ENCODE measurements around the gene CYTH1. TPM values are rescaled to one million over a fixed set of nuclear protein-coding genes. Genes with fewer than 3 reads are reported as not detected.
A peak's percentile ranks its signal among the peaks of the same experiment; 100 is the strongest.

CYTH1 gene
- polyA plus RNA-seq, 2 of the 4 experiments (the other 2 are of a cell fraction): 38.5 to 46.2 TPM

DNA sequence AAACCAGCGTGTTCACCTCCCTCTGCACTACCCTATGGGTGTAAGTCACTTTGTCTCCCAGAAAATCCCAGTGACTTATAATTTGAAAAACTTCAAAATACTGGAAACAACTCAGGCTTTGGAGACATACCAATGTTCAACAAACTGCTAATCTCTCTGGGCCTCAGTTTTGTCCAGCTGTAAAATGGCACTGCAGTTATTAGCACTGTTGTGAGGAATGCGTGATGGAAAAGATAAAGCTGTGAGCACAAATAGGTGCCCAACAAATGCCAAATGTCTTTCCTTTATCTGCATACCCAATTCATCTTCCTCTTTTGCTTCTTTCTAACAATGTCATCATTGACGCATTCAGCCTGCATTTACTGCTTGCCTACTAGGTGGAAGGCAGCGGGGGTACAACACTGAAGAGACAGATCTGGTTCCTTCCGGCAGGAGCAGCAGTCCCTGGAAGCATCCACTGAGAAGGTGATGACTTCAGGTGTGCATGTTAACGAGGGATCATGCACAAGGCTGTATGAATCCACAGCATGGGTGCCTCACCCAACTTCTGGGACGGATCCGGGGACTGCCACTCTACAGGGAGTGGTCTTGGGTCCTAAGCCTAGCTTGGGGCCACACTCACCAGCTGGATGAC, 63.4 kb downstream of the CYTH1 start:
- POLR2A ChIA-PET: interaction anchor here (1.5 to 3.0 kb wide), 2 partner anchors 13 to 18 kb away, joined by 3 to 19 read pairs; no protein-coding TSS in a partner anchor
- no peak for FAIRE-seq
- WGBS (ENCODE audit: missing lambda C conversion rate): 80% methylated on average over 8 of the region's 8 CpGs

DNA sequence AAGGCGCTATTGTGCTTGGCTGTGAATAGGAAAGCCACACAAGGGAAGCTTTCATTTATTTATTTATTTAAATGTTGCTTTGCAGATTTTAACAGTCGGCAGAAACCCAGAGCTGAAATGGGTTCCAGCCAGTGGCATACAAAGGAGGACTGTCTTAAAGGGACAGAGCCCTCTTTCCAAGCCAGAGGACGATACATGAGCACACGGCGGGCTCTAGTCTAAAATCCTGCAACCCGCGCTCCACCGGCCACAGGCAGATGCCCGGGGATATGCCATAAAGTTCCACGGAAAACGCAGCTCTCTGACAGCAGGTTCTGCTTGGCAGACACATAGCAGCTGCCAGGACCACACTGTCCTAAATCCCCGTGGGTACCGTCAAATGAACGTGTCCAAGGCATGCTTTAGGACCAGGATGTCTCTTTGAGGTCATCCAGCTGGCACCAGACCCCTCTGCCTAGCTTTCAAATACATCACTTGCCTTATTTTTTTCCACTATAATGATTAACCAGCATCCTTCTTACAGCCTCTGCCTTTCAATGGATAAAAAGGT, 64.6 kb downstream of the CYTH1 start:
- ChIA-PET CTCF (interaction anchor here (0.6 to 16.2 kb wide), 12 partner anchors 8 to 276 kb away, joined by 3 to 488 read pairs (median 4); no protein-coding TSS in a partner anchor), POLR2A (interaction anchor here (0.6 to 3.0 kb wide), 5 partner anchors 12 to 759 kb away, joined by 3 to 19 read pairs (median 3); partner anchors contain the start of gene TNRC6C)
- no peak for FAIRE-seq
- H3K9me3 ChIP-seq: no peaks in the 10 kb centered on the region
- H3K4me2 ChIP-seq: peak overlapping the region; percentile 92
- H3K27ac ChIP-seq: peak overlapping the region; percentile 77 to 88
- peak; percentile 64 to 74 for DNase-seq (ENCODE audit: low read depth in 1 of 2, low spot score in 1 of 2)
- peaks cover 53% of the 10 kb centered on the region for H3K4me1 ChIP-seq
- no peak for TF ChIP-seq ZNF302 (CRISPR knock-in tag; IDR thresholded peaks at IDR 0.05)
- no peak for TF ChIP-seq ESRRA (IDR thresholded peaks at IDR 0.05; ENCODE audit: borderline replicate concordance, low read length)
- 0 out of 5 replicates have a peak, but pooled peaks of 1 of the 2 experiments have one; percentile 5 for TF ChIP-seq RAD21 (conservative IDR thresholded peaks at IDR 0.05 in 1 of 2, IDR thresholded peaks at IDR 0.05 in 1 of 2)
- no peak for TF ChIP-seq MAFK (IDR thresholded peaks at IDR 0.05; ENCODE audit: partially characterized antibody)
- TF ChIP-seq CBX8 (IDR thresholded peaks at IDR 0.05): no peak
- TF ChIP-seq, protein P1, sequence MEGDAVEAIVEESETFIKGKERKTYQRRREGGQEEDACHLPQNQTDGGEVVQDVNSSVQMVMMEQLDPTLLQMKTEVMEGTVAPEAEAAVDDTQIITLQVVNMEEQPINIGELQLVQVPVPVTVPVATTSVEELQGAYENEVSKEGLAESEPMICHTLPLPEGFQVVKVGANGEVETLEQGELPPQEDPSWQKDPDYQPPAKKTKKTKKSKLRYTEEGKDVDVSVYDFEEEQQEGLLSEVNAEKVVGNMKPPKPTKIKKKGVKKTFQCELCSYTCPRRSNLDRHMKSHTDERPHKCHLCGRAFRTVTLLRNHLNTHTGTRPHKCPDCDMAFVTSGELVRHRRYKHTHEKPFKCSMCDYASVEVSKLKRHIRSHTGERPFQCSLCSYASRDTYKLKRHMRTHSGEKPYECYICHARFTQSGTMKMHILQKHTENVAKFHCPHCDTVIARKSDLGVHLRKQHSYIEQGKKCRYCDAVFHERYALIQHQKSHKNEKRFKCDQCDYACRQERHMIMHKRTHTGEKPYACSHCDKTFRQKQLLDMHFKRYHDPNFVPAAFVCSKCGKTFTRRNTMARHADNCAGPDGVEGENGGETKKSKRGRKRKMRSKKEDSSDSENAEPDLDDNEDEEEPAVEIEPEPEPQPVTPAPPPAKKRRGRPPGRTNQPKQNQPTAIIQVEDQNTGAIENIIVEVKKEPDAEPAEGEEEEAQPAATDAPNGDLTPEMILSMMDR (IDR thresholded peaks at IDR 0.05): no peak
- TF ChIP-seq, protein P2, sequence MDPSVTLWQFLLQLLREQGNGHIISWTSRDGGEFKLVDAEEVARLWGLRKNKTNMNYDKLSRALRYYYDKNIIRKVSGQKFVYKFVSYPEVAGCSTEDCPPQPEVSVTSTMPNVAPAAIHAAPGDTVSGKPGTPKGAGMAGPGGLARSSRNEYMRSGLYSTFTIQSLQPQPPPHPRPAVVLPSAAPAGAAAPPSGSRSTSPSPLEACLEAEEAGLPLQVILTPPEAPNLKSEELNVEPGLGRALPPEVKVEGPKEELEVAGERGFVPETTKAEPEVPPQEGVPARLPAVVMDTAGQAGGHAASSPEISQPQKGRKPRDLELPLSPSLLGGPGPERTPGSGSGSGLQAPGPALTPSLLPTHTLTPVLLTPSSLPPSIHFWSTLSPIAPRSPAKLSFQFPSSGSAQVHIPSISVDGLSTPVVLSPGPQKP (IDR thresholded peaks at IDR 0.05; ENCODE audit: low read depth, low read length): no peak
- TF ChIP-seq, protein P3, sequence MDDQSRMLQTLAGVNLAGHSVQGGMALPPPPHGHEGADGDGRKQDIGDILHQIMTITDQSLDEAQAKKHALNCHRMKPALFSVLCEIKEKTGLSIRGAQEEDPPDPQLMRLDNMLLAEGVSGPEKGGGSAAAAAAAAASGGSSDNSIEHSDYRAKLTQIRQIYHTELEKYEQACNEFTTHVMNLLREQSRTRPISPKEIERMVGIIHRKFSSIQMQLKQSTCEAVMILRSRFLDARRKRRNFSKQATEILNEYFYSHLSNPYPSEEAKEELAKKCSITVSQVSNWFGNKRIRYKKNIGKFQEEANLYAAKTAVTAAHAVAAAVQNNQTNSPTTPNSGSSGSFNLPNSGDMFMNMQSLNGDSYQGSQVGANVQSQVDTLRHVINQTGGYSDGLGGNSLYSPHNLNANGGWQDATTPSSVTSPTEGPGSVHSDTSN (IDR thresholded peaks at IDR 0.05): no peak
- TF ChIP-seq NPAS2 (CRISPR knock-in tag; IDR thresholded peaks at IDR 0.05; ENCODE audit: borderline replicate concordance): no peak
- TF ChIP-seq, protein P4, sequence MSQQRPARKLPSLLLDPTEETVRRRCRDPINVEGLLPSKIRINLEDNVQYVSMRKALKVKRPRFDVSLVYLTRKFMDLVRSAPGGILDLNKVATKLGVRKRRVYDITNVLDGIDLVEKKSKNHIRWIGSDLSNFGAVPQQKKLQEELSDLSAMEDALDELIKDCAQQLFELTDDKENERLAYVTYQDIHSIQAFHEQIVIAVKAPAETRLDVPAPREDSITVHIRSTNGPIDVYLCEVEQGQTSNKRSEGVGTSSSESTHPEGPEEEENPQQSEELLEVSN (IDR thresholded peaks at IDR 0.05; ENCODE audit: borderline replicate concordance, low read depth): peak; percentile 46; the same call in 1 of the 2 replicates
- TF ChIP-seq EHF (CRISPR knock-in tag; IDR thresholded peaks at IDR 0.05): no peak
- no peak for TF ChIP-seq BHLHE40 (IDR thresholded peaks at IDR 0.05; ENCODE audit: low read depth, low read length)
- TF ChIP-seq HOXA7 (CRISPR knock-in tag; IDR thresholded peaks at IDR 0.05): no peak
- no peak for TF ChIP-seq EP300 (IDR thresholded peaks at IDR 0.05)
- 2% methylated on average over 14 of the region's 14 CpGs for WGBS (ENCODE audit: missing lambda C conversion rate)
- peak; percentile 82 to 86 for ATAC-seq
- H3K4me3 ChIP-seq: peak overlapping the region; percentile 42

More for the DNA sequence above, 63.4 kb downstream of the CYTH1 start:
- ATAC-seq: no peak
- peak overlapping the region in 1 of 2 experiments; percentile 88; a peak in 4 of 6 replicates for H3K27ac ChIP-seq
- H3K9me3 ChIP-seq: no peaks in the 10 kb centered on the region
- DNase-seq (ENCODE audit: low read depth in 1 of 2, low spot score in 1 of 2): no peak
- CTCF ChIA-PET: interaction anchor here (0.9 to 16.2 kb wide), 7 partner anchors 8 to 275 kb away, joined by 3 to 488 read pairs (median 13); no protein-coding TSS in a partner anchor
- H3K4me1 ChIP-seq: peaks cover 53% of the 10 kb centered on the region
- TF ChIP-seq, protein P5, sequence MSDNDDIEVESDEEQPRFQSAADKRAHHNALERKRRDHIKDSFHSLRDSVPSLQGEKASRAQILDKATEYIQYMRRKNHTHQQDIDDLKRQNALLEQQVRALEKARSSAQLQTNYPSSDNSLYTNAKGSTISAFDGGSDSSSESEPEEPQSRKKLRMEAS (IDR thresholded peaks at IDR 0.05): no peak
- TF ChIP-seq HOXB5 (CRISPR knock-in tag; IDR thresholded peaks at IDR 0.05): no peak
- TF ChIP-seq EHF (CRISPR knock-in tag; IDR thresholded peaks at IDR 0.05): no peak
- TF ChIP-seq PHF8 (IDR thresholded peaks at IDR 0.05; ENCODE audit: borderline replicate concordance, low read depth): no peak
- TF ChIP-seq, protein P1 (IDR thresholded peaks at IDR 0.05): no peak
- TF ChIP-seq SREBF2 (IDR thresholded peaks at IDR 0.05): no peak
- TF ChIP-seq, protein P6, sequence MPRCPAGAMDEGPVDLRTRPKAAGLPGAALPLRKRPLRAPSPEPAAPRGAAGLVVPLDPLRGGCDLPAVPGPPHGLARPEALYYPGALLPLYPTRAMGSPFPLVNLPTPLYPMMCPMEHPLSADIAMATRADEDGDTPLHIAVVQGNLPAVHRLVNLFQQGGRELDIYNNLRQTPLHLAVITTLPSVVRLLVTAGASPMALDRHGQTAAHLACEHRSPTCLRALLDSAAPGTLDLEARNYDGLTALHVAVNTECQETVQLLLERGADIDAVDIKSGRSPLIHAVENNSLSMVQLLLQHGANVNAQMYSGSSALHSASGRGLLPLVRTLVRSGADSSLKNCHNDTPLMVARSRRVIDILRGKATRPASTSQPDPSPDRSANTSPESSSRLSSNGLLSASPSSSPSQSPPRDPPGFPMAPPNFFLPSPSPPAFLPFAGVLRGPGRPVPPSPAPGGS (IDR thresholded peaks at IDR 0.05): no peak
- TF ChIP-seq HEYL (CRISPR knock-in tag; IDR thresholded peaks at IDR 0.05): no peak
- TF ChIP-seq, protein P7, sequence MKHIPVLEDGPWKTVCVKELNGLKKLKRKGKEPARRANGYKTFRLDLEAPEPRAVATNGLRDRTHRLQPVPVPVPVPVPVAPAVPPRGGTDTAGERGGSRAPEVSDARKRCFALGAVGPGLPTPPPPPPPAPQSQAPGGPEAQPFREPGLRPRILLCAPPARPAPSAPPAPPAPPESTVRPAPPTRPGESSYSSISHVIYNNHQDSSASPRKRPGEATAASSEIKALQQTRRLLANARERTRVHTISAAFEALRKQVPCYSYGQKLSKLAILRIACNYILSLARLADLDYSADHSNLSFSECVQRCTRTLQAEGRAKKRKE (CRISPR knock-in tag; IDR thresholded peaks at IDR 0.05; ENCODE audit: low read depth): no peak
- TF ChIP-seq CEBPB (IDR thresholded peaks at IDR 0.05): no peak
- H3K4me3 ChIP-seq: no peak overlapping the region
- peak overlapping the region; percentile 92 for H3K4me2 ChIP-seq
